ENCODE results near the gene PPIP5K2. TPM values are rescaled to one million over a fixed set of nuclear protein-coding genes. Genes with fewer than 3 reads are reported as not detected.

PPIP5K2 gene
- total and polyA plus RNA-seq, 3 donors from 2014 or later, result 23.7 to 42.8 (median 30.4) TPM

DNA sequence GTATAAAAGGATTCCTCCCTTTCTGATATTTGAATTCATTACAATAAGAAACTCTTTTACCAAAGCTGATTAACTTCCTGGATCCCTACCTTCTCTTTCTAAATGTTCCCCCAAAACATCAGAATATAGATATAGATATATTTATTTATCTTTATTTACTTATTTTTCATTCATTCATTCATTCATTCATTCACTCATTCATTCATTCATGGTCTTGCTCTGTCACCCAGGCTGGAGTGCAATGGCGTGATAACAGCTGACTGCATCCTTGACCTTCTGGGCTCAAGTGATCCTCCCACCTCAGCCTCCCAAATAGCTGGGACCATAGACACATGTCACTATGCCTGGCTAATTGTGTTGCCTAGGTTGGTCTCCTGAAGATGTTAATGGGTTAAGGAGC lies 30.8 kb upstream of the PPIP5K2 start:
- H3K36me3 ChIP-seq (ENCODE audit: low read depth, missing control alignments), result no peaks in the 10 kb centered on the region
- WGBS, 2 donors, result 86 to 93% methylated on average over 1 of the region's 1 CpG
- H3K27ac ChIP-seq, result no peak overlapping the region
- peaks cover 6% of the 10 kb centered on the region for H3K4me1 ChIP-seq
- intact Hi-C loops (cut with DNase I; ENCODE audit: low total_unique reads), result no loop called here
- H3K4me3 ChIP-seq, result no peak overlapping the region
- H3K27me3 ChIP-seq, result no peaks in the 10 kb centered on the region
- DNase-seq, result no peak
- TF ChIP-seq, protein P1, sequence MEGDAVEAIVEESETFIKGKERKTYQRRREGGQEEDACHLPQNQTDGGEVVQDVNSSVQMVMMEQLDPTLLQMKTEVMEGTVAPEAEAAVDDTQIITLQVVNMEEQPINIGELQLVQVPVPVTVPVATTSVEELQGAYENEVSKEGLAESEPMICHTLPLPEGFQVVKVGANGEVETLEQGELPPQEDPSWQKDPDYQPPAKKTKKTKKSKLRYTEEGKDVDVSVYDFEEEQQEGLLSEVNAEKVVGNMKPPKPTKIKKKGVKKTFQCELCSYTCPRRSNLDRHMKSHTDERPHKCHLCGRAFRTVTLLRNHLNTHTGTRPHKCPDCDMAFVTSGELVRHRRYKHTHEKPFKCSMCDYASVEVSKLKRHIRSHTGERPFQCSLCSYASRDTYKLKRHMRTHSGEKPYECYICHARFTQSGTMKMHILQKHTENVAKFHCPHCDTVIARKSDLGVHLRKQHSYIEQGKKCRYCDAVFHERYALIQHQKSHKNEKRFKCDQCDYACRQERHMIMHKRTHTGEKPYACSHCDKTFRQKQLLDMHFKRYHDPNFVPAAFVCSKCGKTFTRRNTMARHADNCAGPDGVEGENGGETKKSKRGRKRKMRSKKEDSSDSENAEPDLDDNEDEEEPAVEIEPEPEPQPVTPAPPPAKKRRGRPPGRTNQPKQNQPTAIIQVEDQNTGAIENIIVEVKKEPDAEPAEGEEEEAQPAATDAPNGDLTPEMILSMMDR (IDR thresholded peaks at IDR 0.05), result no peak
- no peaks in the 10 kb centered on the region for H3K9me3 ChIP-seq

DNA sequence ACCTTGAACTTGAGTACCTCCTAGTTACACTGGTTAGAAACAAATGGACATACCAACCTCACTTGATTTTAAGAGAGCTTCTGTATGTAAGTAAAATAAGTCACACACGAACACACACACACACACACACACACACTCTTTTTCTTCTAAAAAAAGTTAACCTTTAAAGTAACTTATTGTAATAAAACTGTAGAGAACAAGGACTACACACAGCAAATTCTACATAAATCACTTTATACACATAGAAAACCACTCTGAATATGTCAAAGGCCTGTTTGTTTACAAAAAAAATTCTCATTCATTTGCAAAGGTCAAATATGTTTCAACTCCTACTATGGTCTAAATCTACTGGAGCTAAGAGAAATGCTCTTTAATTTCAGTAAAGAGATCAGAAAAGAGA lies 29.3 kb upstream of the PPIP5K2 start:
- intact Hi-C loops (cut with DNase I; ENCODE audit: low total_unique reads), result no loop called here

DNA sequence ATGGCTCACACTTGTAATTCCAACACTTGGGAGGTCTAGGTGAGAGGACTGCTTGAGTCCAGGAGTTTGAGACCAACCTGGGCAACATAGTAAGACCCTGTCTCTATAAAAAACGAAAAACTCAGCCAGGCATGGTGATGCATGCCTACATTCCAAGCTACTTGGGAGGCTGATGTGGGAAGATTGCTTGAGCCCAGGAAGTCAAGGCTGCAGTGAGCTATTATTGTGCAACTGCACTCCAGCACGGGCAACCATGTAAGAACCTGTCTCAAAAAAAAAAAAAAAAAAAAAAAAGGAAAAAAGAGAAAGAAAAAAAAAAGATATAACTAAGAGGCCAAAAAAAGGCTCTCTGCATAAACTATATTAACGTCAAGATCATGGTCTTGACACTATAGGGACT lies 27.4 kb upstream of the PPIP5K2 start:
- H3K4me3 ChIP-seq, result no peak overlapping the region
- no peaks in the 10 kb centered on the region for H3K27me3 ChIP-seq
- H3K9me3 ChIP-seq, result no peaks in the 10 kb centered on the region
- H3K36me3 ChIP-seq (ENCODE audit: low read depth, missing control alignments), result no peaks in the 10 kb centered on the region
- H3K27ac ChIP-seq, result peak overlapping the region; percentile 10 to 46
- no peak for DNase-seq
- 79 to 81% methylated on average over 3 of the region's 3 CpGs for WGBS, 2 donors
- TF ChIP-seq POLR2A (IDR thresholded peaks at IDR 0.05), result no peak
- TF ChIP-seq, protein P1 (IDR thresholded peaks at IDR 0.05), result no peak
- intact Hi-C loops (cut with DNase I; ENCODE audit: low total_unique reads), result no loop called here
- H3K4me1 ChIP-seq, result peaks cover 19% of the 10 kb centered on the region

More for the DNA sequence above, 29.3 kb upstream of the PPIP5K2 start:
- H3K9me3 ChIP-seq, result no peaks in the 10 kb centered on the region
- H3K36me3 ChIP-seq (ENCODE audit: low read depth, missing control alignments), result no peaks in the 10 kb centered on the region
- no peak overlapping the region for H3K27ac ChIP-seq
- peaks cover 19% of the 10 kb centered on the region for H3K4me1 ChIP-seq
- H3K4me3 ChIP-seq, result no peak overlapping the region
- no peak for DNase-seq
- whole genome bisulfite sequencing, 2 donors, result 81 to 83% methylated on average over 1 of the region's 1 CpG
- no peaks in the 10 kb centered on the region for H3K27me3 ChIP-seq
- no peak for TF ChIP-seq POLR2A (IDR thresholded peaks at IDR 0.05)
- TF ChIP-seq, protein P1 (IDR thresholded peaks at IDR 0.05), result no peak

DNA sequence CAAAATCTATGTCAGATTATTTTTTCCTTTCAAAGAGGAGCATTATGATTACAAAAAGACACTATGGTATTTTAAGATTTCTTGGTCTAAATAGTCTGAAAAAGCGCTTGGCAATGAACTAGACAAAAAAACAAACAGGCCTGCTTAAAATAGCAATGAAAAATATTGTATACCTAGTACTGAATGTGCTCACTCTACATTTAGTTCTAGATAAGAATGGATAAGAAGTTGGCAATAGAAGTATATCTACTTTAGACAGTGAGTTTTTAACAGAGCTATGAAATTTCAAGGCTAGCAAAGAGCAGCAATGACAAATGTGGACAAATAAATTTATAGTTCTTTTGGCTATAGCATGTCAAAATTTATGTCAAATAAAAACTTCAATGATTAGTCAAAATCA lies 26.4 kb upstream of the PPIP5K2 start:
- Histone ChIP-seq H3K4me3 (no peak overlapping the region), H3K36me3 (ENCODE audit: low read depth, missing control alignments) (no peaks in the 10 kb centered on the region), H3K27ac (peak overlapping the region; percentile 46 to 54), H3K27me3 (no peaks in the 10 kb centered on the region), H3K4me1 (peaks cover 19% of the 10 kb centered on the region), H3K9me3 (no peaks in the 10 kb centered on the region)
- DNase-seq, result no peak
- TF ChIP-seq, protein P1 (IDR thresholded peaks at IDR 0.05), result no peak
- no peak for TF ChIP-seq POLR2A (IDR thresholded peaks at IDR 0.05)
- whole genome bisulfite sequencing, 2 donors, result 24 to 50% methylated on average over 1 of the region's 1 CpG
- intact Hi-C loops (cut with DNase I; ENCODE audit: low total_unique reads), result no loop called here

DNA sequence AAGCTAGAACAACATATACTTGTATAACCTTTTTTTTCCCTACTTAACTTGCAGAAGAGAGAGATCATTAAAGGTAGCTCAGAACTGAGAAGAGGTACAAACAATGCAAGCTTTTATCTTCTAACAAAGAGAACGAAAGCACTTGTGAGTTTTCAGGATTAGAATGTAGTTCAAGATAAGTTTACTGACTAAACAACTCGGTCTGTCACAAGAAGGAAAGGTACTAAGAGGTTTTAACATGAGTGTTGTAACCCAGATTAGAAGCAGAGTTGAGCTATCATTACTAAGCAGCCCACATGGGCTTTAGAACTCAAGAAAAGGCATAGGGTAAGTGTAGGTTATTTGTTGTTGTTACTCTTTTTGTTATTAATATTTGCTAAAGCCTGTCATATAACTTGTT lies 25.4 kb upstream of the PPIP5K2 start:
- Histone ChIP-seq H3K27me3 (no peaks in the 10 kb centered on the region), H3K27ac (peak overlapping the region; percentile 40 to 54), H3K4me3 (no peak overlapping the region), H3K4me1 (peaks cover 19% of the 10 kb centered on the region), H3K9me3 (no peaks in the 10 kb centered on the region), H3K36me3 (ENCODE audit: low read depth, missing control alignments) (no peaks in the 10 kb centered on the region)
- intact Hi-C loops (cut with DNase I; ENCODE audit: low total_unique reads), result no loop called here
- no peak for DNase-seq
- WGBS, 2 donors, result 40 to 42% methylated on average over 2 of the region's 2 CpGs
- no peak for TF ChIP-seq POLR2A (IDR thresholded peaks at IDR 0.05)
- TF ChIP-seq, protein P1 (IDR thresholded peaks at IDR 0.05), result no peak

All from testis (tissue), 3 donors.